GM12801 (cell line): ENCODE measurements around the gene HES3.

Experiments
- TF ChIP-seq, protein P1 (sequence below): IDR thresholded peaks from one replicate; pipeline ENCODE4 v1.5.1; 2011; ENCODE audit warnings: control low read depth; ENCODE audit not compliant: insufficient read length; ENCODE audit errors: extremely low read depth

Gene HES3

DNA sequence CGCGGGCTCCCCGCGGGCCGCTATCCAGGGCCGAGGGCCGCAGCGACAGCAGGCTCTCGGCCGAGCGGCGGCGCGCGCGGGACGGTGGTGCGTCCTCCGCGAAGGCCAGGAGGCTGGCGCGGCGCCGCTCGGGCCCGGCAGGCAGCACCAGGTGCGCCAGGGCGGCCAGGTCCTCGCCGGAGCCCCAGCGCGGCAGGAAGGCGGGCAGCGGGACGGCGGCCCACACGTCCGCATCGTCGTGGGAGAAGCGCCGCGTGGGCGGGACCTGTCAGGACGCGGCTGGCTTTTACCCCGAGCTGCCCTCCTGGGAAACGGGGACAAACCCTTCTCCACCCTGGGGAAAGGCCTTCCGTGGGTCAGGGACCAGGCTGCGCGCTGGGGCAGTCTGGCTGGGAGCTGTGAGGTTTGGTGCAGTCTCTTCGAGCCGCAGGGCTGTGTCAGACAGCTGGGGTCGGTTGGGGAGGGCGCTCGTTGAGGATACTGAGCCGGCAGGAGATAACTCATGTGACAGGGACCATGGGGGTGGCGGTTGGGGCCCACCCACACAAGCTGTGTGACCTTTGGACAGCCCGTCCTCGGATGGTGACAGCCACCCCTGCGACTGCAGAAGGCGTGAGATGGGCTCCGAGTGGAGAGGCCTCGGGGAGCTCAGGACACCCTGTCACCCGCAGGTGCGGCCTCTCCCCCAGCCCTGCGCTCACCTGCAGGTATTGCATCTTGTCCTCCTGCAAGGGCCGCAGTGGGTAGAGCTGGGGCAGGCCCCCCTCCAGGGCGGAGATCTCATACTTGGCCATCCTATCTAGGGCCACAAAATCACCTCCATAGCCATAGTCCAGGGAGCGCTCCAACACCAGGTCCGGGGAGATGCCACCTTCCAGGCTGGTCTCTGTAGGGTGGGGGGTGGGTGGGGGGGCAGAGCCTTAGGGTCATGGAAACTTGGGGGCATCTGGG, 6.0 kb downstream of the HES3 start:
- TF ChIP-seq, protein P1, sequence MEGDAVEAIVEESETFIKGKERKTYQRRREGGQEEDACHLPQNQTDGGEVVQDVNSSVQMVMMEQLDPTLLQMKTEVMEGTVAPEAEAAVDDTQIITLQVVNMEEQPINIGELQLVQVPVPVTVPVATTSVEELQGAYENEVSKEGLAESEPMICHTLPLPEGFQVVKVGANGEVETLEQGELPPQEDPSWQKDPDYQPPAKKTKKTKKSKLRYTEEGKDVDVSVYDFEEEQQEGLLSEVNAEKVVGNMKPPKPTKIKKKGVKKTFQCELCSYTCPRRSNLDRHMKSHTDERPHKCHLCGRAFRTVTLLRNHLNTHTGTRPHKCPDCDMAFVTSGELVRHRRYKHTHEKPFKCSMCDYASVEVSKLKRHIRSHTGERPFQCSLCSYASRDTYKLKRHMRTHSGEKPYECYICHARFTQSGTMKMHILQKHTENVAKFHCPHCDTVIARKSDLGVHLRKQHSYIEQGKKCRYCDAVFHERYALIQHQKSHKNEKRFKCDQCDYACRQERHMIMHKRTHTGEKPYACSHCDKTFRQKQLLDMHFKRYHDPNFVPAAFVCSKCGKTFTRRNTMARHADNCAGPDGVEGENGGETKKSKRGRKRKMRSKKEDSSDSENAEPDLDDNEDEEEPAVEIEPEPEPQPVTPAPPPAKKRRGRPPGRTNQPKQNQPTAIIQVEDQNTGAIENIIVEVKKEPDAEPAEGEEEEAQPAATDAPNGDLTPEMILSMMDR: no peak

DNA sequence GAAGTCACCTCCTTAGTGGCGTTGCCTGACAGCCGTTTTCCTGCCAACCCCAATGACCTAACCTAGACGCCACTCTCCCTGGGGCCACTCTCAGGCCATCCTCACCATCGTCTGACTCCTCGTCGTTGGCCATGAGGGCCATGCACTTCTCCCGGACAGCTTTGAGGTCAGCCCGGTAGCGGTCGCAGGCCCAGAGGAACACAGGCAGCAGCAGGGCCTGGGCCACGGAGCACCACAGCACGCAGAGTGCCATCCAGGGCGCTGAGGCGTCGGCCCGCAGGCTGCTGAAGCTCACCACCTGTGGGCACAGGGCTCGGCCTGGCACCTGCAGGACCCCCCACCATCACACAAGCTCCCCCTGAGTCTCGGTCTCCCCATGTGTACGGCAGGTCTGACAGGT, 7.3 kb downstream of the HES3 start:
- TF ChIP-seq, protein P1: no peak

DNA sequence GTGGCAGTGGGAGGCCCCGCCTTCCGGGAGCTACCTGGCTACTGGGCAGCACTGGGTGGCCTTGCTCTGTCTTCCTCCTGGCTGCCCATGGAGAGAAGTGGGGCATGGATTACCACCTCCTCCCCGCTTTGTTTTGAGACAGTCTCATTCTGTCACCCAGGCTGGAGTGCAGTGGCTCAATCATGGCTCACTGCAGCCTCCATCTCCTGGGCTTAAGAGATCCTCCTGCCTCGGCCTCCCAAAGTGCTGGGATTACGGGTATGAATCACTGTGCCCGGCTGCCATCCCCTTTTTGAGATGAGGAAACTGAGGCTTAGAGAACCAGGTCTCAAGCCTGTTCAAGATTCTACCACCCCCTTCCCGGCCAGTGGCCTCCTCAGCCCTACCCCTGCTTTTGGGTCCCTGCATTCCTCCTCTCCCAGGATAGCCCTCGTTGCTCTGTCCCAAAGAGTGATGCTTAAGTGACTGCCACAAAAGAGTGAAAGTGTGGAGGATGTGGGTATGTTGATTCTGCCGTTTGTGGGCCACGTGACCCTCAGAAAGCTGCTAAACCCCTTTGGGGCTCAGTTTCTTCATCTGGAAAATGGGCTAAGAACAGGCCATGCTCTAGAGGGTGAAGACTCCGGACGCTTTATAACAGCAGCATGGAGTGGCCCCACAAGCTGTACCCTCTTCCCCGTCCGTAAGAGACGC, 7.8 kb downstream of the HES3 start:
- TF ChIP-seq, protein P1: no peak

DNA sequence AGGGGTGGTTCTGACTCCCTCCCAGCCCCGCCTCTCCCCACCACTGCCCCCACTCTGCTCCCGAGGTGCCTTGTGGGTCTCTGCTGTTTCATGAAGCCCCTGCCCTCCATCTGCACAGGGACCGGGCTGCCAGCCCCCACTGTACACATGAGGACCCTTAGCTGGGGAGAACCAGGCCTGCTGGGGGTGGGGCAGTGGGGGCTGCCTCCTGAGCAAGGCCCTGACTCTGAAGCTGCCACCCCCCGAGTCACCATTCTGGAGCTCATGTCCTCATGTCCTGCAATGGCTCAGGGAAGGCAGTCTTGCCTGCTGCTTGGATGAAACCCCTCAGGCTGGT, 8.4 kb downstream of the HES3 start:
- TF ChIP-seq, protein P1: no peak

DNA sequence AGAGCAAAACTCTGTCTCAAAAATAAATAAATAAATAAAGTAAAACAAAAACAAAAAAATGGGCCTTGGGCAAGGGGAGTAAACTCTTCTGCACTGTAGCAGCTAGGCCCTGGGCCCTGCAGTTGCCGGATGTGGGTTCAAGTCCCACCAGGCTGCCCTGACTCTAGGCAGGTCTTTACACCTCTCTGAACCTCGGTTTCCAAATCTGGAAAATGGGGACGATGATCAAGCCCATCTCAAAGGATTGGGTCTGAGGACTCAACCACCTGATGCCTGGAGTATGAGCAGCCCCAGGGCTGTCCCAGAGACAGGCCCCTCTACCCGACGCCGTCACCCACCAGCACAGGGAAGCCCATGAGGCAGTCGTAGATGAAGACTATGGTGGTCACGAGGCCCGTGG, 9.4 kb downstream of the HES3 start:
- TF ChIP-seq, protein P1: no peak

DNA sequence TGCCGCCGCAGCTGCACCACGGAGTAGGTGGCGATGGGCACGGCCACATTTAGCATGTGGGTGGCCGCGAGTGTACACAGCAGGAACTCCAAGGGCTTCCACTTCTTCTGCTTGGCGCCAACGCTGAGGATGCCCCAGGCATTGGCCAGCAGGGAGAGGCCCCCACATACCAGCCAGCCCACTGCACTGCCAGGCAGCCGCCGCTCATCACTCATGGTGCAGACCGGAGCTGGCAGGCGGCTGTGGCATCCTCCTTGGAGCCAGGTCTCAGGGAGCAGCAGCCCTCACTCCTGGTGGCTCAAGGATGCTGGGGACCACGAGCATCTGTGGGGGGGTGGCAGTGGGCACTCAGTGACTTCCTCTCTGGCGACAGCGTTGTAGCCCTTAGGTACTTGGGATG, 10.7 kb downstream of the HES3 start:
- TF ChIP-seq, protein P1: no peak

DNA sequence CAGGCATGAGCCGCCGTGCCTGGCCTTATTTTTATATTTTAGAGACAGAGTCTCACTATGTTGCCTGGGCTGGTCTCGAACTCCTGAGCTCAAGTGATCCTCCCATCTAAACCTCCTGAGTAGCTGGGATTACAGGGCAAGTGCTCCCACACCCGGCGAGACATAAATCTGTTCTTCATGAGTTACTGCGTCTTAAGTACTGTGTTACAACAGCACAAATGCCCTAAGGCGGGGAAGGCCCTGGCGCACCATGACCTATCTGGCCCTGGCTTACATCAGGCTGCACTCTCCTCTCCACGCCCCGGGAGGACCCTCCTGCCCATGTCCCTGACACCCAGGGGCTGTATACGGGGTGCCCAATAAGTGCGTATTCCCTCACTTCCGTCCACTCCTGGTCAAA, 12.7 kb downstream of the HES3 start:
- TF ChIP-seq, protein P1: no peak
